ENCODE data around the gene PTGIR. TPM values are rescaled to one million over a fixed set of nuclear protein-coding genes. Genes with fewer than 3 reads are reported as not detected.

The PTGIR gene
- total RNA-seq, 1 experiment from 2014 or later = 0.24 TPM

- no peak overlapping the region for H3K4me3 Mint-ChIP-seq
- no peaks in the 10 kb centered on the region for H3K9me3 Mint-ChIP-seq
- no peak for TF ChIP-seq ZNF263 (CRISPR knock-in tag; IDR thresholded peaks at IDR 0.05; ENCODE audit: low read depth)
- peaks cover 10% of the 10 kb centered on the region for H3K27me3 Mint-ChIP-seq (ENCODE audit: low read depth)
- H3K4me1 Mint-ChIP-seq = peaks cover 6% of the 10 kb centered on the region; the same call in 1 of the 2 replicates
- peak; percentile 100 for ATAC-seq
- CTCF ChIA-PET = interaction anchor here (0.9 to 2.0 kb wide), 19 partner anchors 9 to 182 kb away, joined by 3 to 21 read pairs (median 5); partner anchors contain the start of genes CALM3 and DACT3
- POLR2A ChIA-PET = interaction anchor here (0.6 to 1.0 kb wide), 2 partner anchors 29 to 262 kb away, joined by 4 read pairs; no protein-coding TSS in a partner anchor
- H3K36me3 Mint-ChIP-seq = no peaks in the 10 kb centered on the region
- peak; percentile 61 for DNase-seq (ENCODE audit: low spot score)
- no peak overlapping the region for H3K27ac Mint-ChIP-seq
Measured at GRCh38 chr19:46571495-46571894, 53.4 kb downstream of the PTGIR start.

Other genes with a start within 250 kb of the PTGIR start
- gene CCDC8, start 211.5 kb downstream of the PTGIR start, total RNA-seq (2021) = 25.2 to 27.2 TPM (median 25.7 TPM) in 3 replicates
- gene PNMA8C, start 196.2 kb downstream of the PTGIR start, total RNA-seq (2021) = 1.2 to 2.0 TPM (median 2.0 TPM) in 3 replicates
- 24.8 to 30.5 TPM (median 25.4 TPM) in 3 replicates for gene PNMA8A, start 153.5 kb downstream of the PTGIR start, total RNA-seq (2021)
- gene PNMA8B, start 129.2 kb downstream of the PTGIR start, total RNA-seq (2021) = 2.8 to 4.0 TPM (median 3.6 TPM) in 3 replicates
- 306 to 350 TPM (median 346 TPM) in 3 replicates for gene CALM3, start 23.8 kb downstream of the PTGIR start, total RNA-seq (2021)
- not detected in 3 replicates for gene GNG8, start 11.1 kb upstream of the PTGIR start, total RNA-seq (2021)
- 1.8 to 1.9 TPM (median 1.8 TPM) in 3 replicates for gene DACT3, start 36.1 kb upstream of the PTGIR start, total RNA-seq (2021)
- gene PRKD2, start 92.0 kb upstream of the PTGIR start, total RNA-seq (2021) = 78.5 to 100 TPM (median 81.5 TPM) in 3 replicates
- gene FKRP, start 121.0 kb upstream of the PTGIR start, total RNA-seq (2021) = 23.4 to 26.1 TPM (median 24.1 TPM) in 3 replicates
- 126 to 144 TPM (median 137 TPM) in 3 replicates for gene STRN4, start 121.4 kb upstream of the PTGIR start, total RNA-seq (2021)
- gene SLC1A5, start 163.5 kb upstream of the PTGIR start, total RNA-seq (2021) = 173 to 239 TPM (median 187 TPM) in 3 replicates
- gene AP2S1, start 225.8 kb upstream of the PTGIR start, total RNA-seq (2021) = 232 to 249 TPM (median 234 TPM) in 3 replicates
- 47.2 to 56.3 TPM (median 47.3 TPM) in 3 replicates for gene ARHGAP35, start 235.9 kb upstream of the PTGIR start, total RNA-seq (2021)